ENCODE results near the gene CTTNBP2. TPM values are rescaled to one million over a fixed set of nuclear protein-coding genes. Genes with fewer than 3 reads are reported as not detected.

CTTNBP2 gene
- total RNA-seq, 1 experiment from 2014 or later = 17.6 TPM

GRCh38 chr7:117800406-117800805 lies 72.8 kb downstream of the CTTNBP2 start:
- Mint-ChIP-seq H3K4me1 (peaks cover 12 to 32% of the 10 kb centered on the region in 2 experiments), H3K9me3 (no peaks in the 10 kb centered on the region), H3K27me3 (ENCODE audit: low read depth) (no peaks in the 10 kb centered on the region), H3K36me3 (ENCODE audit: insufficient read depth in 1 of 3, low read depth in 3 of 3) (no peaks in the 10 kb centered on the region; a peak in 1 of 7 replicates), H3K27ac (0 out of 7 replicates have a peak overlapping the region, but pooled peaks of 1 of the 3 experiments have one; percentile 20), H3K4me3 (no peak overlapping the region)
- H2BK12ac ChIP-seq (ENCODE audit: insufficient read length, low read depth, low read length) = no peak overlapping the region
- H4K91ac ChIP-seq (ENCODE audit: insufficient read length, low read depth, low read length) = no peak overlapping the region
- H2BK120ac ChIP-seq (ENCODE audit: low read depth, low read length, poor library complexity, severe bottlenecking) = no peak overlapping the region
- no peak overlapping the region for H3K18ac ChIP-seq (ENCODE audit: insufficient read length, low read depth, low read length)
- H3K79me1 ChIP-seq (ENCODE audit: insufficient read depth, low read depth, low read length, poor library complexity, severe bottlenecking) = peaks cover 3% of the 10 kb centered on the region
- no peak overlapping the region for H3K4ac ChIP-seq (ENCODE audit: low read depth, low read length)
- no peak overlapping the region for H4K8ac ChIP-seq (replicated peaks; ENCODE audit: insufficient read length, low read depth, low read length)
- H3K79me2 ChIP-seq (ENCODE audit: insufficient read depth, low read length) = no peaks in the 10 kb centered on the region; the same call in 1 of the 2 replicates
- peaks cover 3% of the 10 kb centered on the region; the same call in 1 of the 2 replicates for H3K4me1 ChIP-seq (ENCODE audit: insufficient read depth, low read length)
- no peak for DNase-seq
- H2AFZ ChIP-seq (ENCODE audit: low read length) = no peak overlapping the region
- H3K9me3 ChIP-seq (ENCODE audit: control insufficient read depth, low read depth, low read length) = no peaks in the 10 kb centered on the region
- H3K27ac ChIP-seq (ENCODE audit: insufficient read length, low read depth, low read length) = no peak overlapping the region
- no peaks in the 10 kb centered on the region for H3K23me2 ChIP-seq (ENCODE audit: insufficient read length, low read depth, low read length, poor library complexity, severe bottlenecking)
- no peak overlapping the region for H3K4me2 ChIP-seq (ENCODE audit: insufficient read depth, insufficient read length, low read length)
- H2AK5ac ChIP-seq (ENCODE audit: insufficient read length, low read length) = no peak overlapping the region
- no peak overlapping the region for H3T11ph ChIP-seq (ENCODE audit: low read length)
- H3K14ac ChIP-seq (ENCODE audit: insufficient read depth, low read length) = no peak overlapping the region
- WGBS (ENCODE audit: extremely low coverage, insufficient read length, low lambda C conversion rate) = no CpG with 5 or more reads among the region's 3 CpGs
- no peaks in the 10 kb centered on the region for H3K27me3 ChIP-seq (ENCODE audit: insufficient read depth, low read length)
- no peak for TF ChIP-seq CTCF (conservative IDR thresholded peaks at IDR 0.05)
- no peak overlapping the region for H2BK15ac ChIP-seq (ENCODE audit: low read depth, low read length)
- H2BK5ac ChIP-seq (ENCODE audit: insufficient read length, low read length) = no peak overlapping the region
- no peak overlapping the region for H3K23ac ChIP-seq (ENCODE audit: insufficient read length, low read depth, low read length)
- H3K9ac ChIP-seq (ENCODE audit: extremely low read depth, insufficient read length, low read length) = no peak overlapping the region
- no peak overlapping the region for H2BK20ac ChIP-seq (ENCODE audit: low read depth, low read length, poor library complexity, severe bottlenecking)
- H4K20me1 ChIP-seq (ENCODE audit: control insufficient read depth, insufficient read depth, insufficient read length) = no peaks in the 10 kb centered on the region
- no peak overlapping the region for H3K56ac ChIP-seq (ENCODE audit: insufficient read length, low read depth, low read length)
- no peak overlapping the region for H4K5ac ChIP-seq (ENCODE audit: insufficient read length, low read depth, low read length)
